GM21717 (cell line): ENCODE measurements around the gene CD69.
A peak's percentile ranks its signal among the peaks of the same experiment; 100 is the strongest.
"Not testable (repeated sequence)": the region's sequence is repeated elsewhere in the genome, so short reads cannot be mapped to it uniquely, and the experiment has no call there.

Experiments
- ATAC-seq: cut with Tn5 transposase; IDR thresholded peaks from one replicate; pipeline ENCODE4 v1.9.1; 2021; ENCODE audit warnings: mild to moderate bottlenecking, moderate library complexity; ENCODE audit not compliant: unreplicated experiment

CD69 gene

GRCh38 chr12:9724023-9724422 is 36.7 kb downstream of the CD69 start:
- ATAC-seq: no peak

- peak; percentile 50 for ATAC-seq
Measured at GRCh38 chr12:9721394-9722092, 39.2 kb downstream of the CD69 start.

GRCh38 chr12:9719790-9720189 is 40.9 kb downstream of the CD69 start:
- ATAC-seq: no peak

DNA sequence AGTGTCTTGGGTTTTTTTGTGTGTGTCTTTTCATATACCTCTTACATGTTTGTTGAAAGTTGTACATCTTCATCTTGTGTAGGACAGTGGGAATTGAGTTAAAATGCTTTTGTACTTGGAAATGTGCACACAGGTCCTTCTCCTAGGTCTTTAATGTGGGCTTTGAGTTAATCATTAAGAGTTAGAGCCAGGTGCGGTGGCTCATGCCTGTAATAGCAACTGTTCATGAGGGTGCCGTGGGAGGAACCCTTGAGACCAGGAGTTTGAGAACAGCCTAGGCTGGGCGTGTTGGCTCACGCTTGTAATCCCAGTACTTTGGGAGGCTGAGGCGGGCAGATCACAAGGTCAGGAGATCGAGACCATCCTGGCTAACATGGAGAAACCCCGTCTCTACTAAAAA is 41.7 kb downstream of the CD69 start:
- no peak for ATAC-seq

DNA sequence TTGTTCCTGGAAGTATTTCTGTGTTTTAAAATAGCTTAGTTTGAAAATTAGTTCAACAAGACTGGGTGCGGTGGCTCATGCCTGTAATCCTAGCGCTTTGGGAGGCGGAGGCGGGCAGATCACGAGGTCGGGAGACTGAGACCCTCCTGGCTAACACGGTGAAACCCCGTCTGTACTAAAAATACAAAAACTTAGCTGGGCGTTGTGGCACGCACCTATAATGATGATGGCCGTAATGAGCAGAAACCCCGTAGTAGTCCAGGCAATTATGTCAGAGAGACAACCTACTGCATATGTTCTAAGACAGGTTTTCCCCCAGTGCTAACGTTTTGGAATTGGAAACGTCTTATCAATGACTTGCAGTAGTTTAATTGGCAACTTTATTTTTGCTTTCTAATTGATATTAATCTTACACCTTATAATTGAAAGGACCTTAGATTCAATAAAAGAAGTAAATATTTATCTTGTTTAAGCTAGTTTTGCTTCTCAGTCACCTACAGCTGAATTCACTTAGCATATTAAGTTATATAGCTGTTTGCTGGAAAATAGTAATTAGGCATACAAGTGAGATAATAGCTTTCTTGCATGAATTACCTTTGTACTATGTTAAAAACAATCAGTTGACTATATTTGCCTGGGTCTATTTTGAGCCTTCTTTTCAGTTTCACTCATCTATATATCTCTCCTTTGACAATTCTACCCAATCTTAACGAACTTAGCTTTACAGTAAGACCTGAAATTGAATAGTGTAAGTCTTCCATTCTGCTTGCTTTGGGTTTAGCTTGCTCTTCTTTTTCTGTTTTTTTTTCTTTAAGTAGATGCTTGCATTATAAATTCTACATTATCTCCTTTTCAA is 43.4 kb downstream of the CD69 start:
- no peak for ATAC-seq

GRCh38 chr12:9713032-9713558 is 47.6 kb downstream of the CD69 start:
- peak; percentile 58 for ATAC-seq

GRCh38 chr12:9711664-9712063 is 49.0 kb downstream of the CD69 start:
- no peak for ATAC-seq

DNA sequence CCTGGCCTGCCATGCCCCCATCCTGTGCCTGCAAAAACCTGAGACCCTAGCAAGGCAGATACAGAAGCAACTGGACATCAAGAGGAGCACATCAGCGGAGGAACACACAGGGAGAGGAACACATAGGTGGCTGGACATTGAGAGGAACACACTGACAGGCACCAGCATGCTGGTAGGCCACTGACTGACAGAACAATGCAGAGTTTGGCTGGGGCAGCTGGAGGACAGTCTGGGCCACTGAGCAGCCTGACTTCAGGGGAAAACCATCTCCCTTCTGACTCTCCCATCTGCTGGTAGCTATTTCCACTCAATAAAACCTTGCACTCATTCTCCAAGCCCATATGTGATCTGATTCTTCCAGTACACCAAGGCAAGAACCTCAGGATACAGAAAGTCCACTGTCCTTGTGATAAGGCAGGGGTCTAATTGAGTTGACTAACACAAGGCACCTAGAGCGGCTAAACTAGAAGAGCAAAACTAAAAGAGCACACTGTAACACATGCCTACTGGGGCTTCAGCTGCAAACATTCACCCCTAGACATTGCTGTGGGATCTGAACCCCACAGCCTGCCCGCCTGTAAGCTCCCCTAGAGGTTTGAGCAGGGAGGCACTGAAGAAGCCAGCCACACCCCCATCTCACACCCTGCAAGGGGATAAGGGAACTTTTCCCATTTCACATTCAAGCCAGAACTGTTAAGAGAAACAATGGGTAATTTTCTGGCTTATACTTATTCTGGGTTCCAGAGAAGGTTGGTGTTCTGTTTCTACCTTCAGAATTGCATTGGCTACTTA is 49.9 kb downstream of the CD69 start:
- ATAC-seq: no peak

- no peak for ATAC-seq
Measured at GRCh38 chr12:9708853-9709252, 51.8 kb downstream of the CD69 start.

DNA sequence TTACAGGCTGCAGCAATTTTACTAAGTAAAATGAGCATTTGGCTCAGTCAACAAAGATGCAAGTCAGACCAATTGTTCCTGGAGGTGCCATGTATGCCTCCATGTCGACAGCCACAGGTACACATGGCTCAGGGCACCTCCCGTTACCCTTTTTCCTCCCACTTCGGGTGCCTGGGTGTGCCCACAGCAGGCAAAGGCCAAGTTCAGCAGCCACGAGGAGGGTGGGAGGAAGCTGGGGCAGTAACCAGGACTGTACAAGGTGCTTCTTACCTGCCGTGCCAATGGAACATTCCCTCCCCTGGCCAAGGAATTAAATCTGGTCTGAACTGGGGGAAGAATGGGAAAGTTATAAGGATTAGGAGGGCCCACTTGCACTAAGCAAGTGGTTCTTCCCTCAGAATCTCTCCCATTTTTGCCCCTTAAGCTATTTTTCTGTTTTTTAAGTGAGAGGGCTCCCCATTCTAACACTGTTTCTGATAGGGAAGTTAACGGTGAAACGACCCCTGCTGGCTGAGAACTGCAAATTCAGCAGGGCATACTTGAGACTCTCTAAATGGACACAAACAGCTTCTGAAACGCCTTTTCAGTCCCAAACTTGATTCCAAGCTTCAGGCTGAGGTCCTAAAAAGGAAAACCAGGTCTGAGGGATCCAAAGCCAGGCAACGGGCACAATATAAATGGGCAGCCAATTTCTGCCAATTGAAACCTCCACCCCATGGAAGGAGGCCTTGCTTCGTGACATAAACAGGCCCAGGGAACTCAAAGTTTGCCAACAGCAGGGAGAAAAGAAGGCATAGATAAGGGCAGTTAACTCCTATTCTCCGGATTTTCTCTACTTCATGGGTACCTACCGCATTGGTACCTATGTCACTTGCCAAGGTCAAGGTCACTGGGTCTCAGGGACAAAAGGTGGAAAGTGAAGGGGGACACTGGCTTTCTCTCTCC is 52.6 kb downstream of the CD69 start:
- no peak for ATAC-seq

- ATAC-seq: no peak
Measured at GRCh38 chr12:9707356-9707755, 53.3 kb downstream of the CD69 start.

DNA sequence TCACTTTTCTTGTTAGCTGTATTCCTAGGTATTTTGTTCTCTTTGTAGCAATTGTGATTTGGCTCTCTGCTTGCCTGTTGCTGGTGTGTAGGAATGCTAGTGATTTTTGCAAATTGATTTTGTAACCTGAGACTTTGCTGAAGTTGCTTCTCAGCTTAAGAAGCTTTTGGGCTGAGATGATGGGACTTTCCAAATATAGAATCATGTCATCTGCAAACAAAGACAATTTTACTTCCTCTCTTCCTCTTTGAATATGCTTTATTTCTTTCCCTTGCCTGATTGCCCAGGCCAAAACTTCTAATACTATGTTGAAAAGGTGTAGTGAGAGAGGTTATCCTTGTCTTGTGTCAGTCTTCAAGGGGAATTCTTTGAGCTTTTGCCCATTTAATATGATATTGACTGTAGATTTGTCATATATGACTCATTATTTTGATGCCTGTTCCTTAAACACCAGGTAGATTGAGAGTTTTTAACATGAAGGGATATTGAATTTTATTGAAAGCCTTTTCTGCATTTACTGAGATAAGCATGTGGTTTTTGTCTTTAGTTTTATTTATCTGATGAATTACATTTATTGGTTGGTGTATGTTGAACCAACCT is 54.5 kb downstream of the CD69 start:
- no peak for ATAC-seq

GRCh38 chr12:9704561-9704960 is 56.1 kb downstream of the CD69 start:
- ATAC-seq: not testable (repeated sequence)
